Measurements from ENCODE around the gene ARHGAP18.

The ARHGAP18 gene

GRCh38 chr6:129717277-129717676 is 7.3 kb upstream of the ARHGAP18 start:
- DNase-seq: peak in 1 of 2 donors; percentile 19

DNA sequence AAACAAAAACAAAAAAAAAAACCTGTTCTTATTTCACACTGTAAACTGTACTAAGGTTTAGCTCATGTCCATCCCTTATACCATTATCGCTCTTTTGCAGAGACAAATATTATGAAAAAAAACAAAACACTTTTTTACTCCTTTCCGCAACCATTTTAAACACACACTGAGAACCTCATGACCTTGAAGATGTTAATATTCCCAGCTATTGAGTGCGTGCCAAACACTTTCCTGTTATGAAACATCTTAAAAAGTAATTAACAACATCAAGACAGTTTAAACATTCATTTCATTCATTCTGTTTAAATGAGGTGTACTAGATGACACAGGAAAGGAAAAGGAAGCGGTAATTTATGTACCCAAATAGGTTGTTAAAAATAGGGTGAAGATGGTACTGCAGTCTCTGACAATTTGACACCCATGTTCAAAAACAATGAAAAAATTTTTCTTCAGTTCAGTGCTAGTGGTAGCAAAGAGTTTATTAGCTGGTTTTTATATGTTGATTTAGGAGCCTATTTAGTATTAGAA is 3.9 kb upstream of the ARHGAP18 start:
- peak in 1 of 2 donors; percentile 45 for DNase-seq

DNA sequence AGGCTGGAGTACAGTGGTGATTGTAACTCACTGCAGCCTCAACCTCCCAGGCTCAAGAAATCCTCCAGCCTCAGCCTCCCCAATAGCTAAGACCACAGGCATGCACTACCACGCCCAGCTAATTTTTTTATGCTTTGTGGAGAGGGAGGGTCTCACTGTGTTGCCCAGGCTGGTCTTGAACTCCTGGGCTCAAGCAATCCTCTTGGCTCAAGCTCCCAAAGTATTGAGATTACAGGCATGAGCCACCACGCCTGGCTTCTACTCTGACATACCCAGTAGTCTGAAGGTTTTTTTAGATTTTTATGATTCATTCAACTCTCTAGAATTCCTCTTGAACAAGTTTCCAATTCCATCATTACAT is 1.3 kb upstream of the ARHGAP18 start:
- no peak for DNase-seq

DNA sequence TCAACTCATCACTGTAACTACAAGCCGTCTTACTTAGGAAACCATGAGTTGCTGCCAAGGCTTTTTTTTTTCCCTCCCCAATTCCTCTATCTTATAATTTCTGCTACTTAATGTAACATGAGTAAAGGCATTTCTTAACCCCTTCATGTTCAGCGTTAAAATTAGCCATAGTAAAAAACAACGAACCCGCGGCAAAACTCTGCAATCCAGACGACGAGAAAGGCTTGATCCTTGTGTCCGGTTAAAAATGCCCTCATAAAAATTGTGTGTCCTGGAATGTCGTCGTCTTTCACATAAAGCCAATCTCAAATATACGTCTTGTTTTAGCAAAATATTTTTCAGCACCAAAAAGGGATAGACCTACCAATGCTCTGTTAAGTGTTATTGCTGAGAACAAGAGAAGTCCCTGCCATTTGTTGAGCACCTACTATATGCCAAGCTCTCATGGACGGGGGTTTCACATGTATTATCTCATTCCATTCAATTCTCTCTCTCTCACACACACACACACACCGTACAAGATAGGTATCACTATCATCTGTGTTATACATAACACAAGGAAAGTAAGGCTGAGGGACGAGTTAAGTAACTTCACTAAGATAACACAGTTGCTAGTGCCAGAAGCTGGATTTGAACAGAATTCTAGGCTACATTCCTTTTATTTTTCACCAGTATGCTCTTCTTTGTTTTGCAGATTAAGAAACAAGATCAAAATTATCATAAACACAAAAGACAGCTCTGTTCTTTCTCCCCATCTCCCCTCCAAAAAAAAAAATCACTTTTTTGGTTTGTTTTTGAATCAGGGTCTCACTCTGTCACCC is 683 bp upstream of the ARHGAP18 start:
- no peak for DNase-seq

- no peak for DNase-seq
Observed at GRCh38 chr6:129709196-129709768, 695 bp downstream of the ARHGAP18 start.

- no peak for DNase-seq
Observed at GRCh38 chr6:129708496-129709195, 1.3 kb downstream of the ARHGAP18 start.

DNA sequence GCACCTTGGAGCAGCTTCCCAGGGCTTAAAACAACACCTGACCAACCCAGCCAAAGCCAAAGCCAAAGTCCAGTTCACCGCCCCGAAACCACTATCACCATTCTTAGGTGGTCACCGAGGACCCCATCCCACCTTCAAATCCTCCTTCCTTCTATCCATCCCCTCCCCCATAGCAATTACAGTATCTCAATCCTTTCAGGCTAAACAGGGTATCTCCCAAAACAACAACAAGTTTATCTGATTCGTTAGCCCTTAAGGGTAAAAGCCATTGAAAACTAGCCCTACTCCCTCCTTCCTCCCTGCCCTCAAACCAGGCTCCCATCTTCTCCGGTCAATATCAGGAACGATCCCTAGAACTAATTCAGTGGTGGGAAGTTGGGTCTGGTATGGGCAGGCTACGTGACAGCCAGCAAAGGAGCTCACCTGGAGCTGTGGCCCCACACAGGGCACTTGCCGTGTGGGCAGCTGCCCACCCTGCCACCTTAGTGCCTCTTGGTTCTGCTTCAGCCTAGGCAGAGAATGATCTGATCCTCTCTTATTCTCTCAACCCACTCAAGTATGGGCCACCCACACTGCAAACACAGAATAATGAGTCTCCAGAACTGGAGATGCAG is 2.0 kb downstream of the ARHGAP18 start:
- DNase-seq: no peak

DNA sequence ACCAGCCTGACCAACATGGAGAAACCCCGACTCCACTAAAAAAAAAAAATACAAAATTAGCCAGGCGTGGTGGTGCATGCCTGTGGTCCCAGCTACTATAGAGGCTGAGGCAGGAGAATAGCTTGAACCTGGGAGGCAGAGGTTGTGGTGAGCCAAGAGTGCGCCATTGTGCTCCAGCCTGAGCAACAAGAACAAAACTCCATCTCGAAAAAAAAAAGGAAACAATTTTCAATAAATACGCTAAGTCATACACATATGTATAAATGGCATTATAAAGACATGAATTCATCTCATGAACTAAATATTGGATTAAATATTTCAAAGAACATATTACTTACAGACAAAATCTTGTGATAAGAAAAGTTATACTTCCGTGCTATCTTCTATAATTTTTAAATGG is 2.9 kb downstream of the ARHGAP18 start:
- no peak for DNase-seq

- no peak for DNase-seq
Observed at GRCh38 chr6:129705212-129705611, 4.8 kb downstream of the ARHGAP18 start.

DNA sequence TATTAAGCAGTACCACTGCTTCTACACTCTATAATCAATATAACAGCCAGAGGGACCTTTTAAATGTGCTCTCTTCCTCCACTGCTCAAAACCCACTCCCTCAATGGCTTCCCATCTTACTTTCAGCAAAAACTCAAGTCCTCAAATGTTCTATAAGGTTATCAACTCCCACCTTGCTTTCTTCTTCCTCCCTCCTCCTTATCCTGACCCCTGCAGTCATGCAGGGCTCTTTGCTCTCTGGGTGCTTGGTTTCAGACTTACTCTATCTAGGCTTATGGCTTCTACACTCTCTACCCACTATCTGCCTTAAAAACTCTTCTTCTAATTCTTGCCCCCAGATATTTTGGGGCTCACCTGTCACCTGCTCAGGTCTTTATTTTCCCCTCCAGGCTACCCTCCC is 5.3 kb downstream of the ARHGAP18 start:
- no peak for DNase-seq

DNA sequence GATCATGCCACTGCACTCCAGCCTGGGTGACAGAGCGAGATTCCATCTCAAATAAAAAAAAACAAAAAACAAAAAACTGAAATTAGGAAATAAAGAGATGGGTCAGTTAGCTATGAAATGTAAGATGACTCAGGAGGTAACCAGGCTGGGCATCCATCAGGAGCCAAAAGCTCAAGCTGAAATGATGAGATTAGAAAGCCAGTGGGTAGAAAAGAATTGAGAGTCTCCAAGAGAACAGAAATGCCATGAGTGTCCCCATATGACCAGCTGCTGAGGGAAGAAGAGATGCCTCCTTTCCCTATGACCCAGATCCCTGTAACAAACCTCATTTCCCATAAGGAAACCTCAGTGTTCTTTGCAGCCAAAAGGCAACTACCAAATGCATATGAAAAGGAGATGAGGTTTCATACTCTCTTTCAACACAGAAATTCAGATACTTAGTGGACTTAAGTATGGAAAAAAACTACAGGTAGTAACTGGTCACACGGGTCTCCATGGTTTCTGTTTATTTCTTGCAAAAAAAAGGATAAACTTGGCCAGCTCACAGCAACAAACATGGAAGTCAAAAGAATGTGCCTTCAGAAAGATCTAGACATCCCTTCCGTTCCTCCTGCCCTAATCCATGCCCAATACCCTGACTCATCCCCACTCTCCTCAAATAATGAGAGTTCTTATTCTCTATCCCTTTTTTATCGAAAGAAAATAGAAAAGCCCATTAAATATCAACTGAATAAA is 8.1 kb downstream of the ARHGAP18 start:
- DNase-seq: no peak

GRCh38 chr6:129700666-129701065 is 9.3 kb downstream of the ARHGAP18 start:
- DNase-seq: no peak

GRCh38 chr6:129699659-129700058 is 10.3 kb downstream of the ARHGAP18 start:
- no peak for DNase-seq

GRCh38 chr6:129698430-129698829 is 11.5 kb downstream of the ARHGAP18 start:
- no peak for DNase-seq

- DNase-seq: no peak
Observed at GRCh38 chr6:129697788-129698187, 12.2 kb downstream of the ARHGAP18 start.

DNA sequence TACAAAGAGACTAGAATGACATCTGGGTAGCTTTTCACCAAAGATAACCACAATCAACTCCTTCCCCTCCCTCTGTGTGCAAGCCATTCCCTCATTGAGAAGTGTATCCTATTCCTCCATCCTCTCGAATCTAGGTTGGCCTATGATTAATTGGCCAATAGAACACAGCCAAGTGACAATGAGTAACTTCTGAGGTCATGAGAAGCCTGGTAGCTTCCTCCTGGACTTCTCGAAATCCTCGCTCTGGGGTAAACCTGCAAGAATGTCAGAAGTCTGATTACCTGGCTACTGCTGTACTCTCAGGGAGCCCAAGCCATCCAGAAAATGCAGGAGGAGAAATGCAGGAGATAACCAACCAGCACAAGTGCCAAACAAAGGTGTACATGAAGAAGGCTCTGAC is 13.1 kb downstream of the ARHGAP18 start:
- no peak for DNase-seq

GRCh38 chr6:129696028-129696418 is 14.0 kb downstream of the ARHGAP18 start:
- DNase-seq: no peak

DNA sequence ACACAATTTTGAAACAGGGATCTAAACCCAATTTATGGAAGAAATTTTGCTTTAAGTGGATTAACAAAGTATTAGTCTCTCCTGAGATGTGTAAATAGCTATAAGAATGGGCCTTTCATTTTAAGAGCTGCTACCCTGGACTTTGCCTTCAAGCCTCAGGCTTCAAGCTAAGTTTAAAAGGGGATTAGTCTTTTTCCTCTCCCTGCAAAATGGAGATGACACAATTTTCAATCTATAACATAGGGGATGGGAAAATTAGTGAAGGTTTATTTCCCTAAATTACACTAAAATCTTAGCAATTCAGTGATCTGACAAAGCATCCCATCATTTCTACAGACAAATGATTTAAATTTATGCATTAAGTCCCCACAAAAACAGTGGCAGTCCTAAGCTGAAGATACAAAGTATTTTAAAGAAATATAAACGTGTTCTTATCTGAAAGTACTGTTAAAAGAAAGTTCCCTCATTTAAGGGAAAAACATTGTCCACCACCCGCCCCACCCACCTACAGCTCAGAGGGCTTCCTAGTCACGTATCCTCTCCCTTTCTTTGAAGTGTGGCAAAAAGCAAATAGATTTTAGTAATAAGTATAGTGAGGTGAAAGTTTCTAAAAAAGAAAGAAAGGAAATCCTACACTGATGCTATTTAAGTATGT is 14.5 kb downstream of the ARHGAP18 start:
- DNase-seq: peak in 1 of 2 donors; percentile 29

DNA sequence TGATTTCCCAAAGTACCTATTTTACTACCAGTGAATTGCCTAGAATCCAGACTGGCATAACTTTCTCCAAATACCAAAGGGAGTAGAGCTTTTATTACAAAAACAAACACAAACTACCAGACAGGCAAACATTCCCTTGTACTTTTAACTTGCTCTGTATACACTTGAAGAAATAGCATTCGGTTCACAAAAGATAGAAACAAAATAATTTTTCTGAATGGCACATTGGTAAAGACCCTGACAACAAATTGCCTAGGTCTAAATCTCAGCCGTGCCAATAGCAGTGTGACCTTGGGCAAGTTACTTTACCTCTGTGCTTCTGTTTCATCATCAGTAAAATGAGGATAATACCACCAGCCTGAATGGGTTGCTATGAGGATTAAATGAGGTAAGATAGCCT is 15.9 kb downstream of the ARHGAP18 start:
- DNase-seq: no peak

- no peak for DNase-seq
Observed at GRCh38 chr6:129692467-129692866, 17.5 kb downstream of the ARHGAP18 start.

DNA sequence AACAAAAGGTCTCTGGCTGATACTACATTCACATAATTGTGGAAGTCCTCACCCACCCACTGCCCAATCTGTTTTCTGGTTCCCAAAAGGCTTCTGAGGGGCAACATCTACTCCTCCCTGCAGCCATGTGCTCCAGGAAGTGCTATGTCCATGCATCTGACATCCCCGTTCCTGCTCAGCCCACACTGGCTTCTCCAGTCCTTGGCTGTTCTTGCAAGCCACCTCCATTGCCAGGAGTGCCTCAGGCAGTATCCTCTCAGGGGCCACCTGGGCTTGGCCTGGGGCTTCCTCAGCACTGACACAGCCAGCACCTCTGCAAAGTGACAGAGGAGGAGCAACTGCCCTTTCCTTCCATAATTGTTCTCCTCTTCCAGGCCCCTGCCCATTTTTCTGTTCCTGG is 18.3 kb downstream of the ARHGAP18 start:
- DNase-seq: no peak

DNA sequence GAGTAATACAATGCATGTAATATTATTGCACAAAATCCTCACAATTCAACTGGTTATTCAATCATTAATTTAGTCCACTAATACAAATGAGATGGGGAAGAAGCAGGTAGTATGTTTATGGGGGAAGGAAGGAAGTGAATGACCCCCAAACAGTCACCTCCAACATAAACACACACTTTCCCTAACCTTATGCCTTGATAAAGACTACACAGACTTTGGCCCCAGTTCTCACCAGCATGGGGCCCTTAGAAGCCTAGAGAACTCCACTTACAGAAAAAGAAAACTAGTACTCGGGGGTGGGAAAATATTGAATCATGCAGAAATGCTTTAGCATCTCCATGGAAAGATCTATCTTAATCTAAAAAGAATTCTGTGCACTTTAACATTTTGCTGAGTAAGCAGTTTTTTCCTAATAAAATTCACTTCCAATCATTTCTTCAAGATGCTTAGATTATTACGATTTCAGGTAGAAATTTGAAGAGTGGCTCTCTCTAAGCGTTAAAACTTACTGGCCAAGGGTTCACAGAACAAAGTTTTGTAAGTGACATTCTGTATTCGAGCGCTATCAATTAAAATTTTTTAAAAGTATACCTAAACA is 18.8 kb downstream of the ARHGAP18 start:
- no peak for DNase-seq

All from bone marrow (tissue), 2 donors.